ENCODE measurements around the gene ZNF669.

The ZNF669 gene

GRCh38 chr1:247110627-247111258, 6.6 kb upstream of the ZNF669 start:
- DNase-seq = no peak

DNA sequence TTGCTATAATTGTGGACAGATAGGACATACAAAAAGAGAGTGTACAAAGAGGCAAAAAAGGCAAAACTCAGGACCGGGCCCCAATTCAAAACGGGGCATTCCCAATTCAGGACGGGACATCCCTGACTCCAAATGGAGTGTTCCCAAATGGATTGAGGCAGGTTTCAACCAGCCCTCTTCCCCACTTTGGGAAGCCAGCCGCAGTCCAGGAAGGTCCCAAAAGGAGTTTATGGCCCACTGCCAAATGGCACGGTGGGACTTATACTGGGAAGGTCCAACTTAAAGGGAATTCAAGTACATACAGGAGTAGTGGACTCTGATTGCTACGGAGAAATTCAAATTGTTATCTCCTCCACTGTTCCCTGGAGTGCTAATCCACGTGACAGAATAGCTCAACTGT, 3.5 kb upstream of the ZNF669 start:
- DNase-seq = no peak

GRCh38 chr1:247105966-247106365, 1.8 kb upstream of the ZNF669 start:
- no peak for DNase-seq

DNA sequence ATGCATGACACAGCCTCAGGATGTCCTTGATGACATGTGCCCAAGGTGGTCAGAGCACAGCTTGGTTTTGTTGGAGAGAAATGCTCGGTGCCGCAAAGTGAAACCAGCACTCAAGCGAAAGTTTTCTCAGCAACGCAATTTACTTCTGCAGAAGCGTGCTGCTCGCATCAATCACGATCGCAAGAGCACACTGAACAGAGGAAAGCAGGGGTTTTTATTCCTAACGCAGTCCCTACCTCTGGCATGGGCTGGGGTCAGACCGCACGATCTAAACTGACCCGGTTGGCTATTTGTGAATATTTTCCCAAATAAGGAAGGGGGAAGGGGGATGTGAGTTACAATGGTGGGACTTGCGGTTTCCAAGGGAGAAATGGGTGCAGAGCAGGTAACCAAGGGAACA, 809 bp upstream of the ZNF669 start:
- DNase-seq = no peak

GRCh38 chr1:247102381-247102780, 1.8 kb downstream of the ZNF669 start:
- DNase-seq = no peak

- no peak for DNase-seq
These were observed 3.4 kb downstream of the ZNF669 start for GRCh38 chr1:247100676-247101279.

DNA sequence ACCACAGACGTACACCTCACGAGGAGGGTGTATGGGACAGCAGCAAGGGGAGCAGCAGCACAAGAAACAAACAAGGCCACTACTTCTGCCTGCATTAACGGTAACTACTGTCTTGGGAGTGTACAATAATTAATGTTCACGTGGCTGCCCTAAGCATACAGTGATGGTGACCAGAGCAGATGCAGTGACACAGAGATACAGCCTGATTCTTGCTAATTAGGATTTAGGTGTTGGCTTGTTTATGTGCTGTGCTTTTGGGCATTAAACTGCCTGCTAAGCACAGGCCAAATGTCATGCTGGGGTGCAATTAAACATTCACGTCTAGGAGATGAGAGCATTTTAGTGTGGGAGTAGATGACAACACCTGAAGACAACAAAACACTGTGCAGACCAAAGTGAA, 7.2 kb downstream of the ZNF669 start:
- no peak for DNase-seq

- no peak for DNase-seq
These were observed 7.6 kb downstream of the ZNF669 start for GRCh38 chr1:247096544-247096943.

GRCh38 chr1:247096112-247096511, 8.0 kb downstream of the ZNF669 start:
- DNase-seq = no peak

- no peak for DNase-seq
These were observed 13.7 kb downstream of the ZNF669 start for GRCh38 chr1:247090455-247090854.

DNA sequence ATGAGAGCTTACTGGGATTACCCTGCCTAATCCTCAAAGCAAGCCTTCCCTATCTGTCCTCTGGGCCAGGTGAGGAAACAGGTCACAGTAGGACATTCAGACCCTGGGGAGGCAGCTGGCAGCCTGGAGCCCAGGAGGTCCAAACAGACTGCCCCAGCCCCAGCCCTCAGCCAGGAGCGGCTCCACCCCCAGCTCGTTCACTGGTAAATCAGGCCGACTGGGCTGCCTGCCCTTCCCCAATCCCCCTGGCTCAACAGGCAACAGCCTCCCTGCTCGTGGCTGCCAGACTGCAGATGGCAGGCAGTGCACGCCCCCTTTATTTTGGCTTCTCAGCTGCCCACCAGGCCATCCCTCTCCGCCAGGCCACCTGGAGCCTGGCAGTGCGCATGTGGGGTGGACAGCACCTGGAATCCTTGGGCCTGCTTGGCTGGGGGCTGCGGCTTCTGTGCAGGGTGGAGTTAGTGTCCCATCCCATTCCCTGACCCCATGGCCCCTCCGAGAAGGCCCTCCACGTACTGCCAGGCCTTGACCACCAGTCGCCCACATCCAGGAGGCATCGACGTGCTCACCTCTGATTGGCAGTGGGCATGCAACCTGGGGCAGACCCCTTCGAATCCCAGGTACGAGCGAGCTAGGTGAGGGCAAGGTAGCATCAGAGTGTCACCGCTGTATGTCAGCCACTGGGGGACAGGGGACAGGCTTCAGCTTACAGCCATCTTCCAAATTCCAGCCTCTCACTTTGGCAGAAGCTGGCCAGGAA, 14.4 kb downstream of the ZNF669 start:
- DNase-seq = no peak

DNA sequence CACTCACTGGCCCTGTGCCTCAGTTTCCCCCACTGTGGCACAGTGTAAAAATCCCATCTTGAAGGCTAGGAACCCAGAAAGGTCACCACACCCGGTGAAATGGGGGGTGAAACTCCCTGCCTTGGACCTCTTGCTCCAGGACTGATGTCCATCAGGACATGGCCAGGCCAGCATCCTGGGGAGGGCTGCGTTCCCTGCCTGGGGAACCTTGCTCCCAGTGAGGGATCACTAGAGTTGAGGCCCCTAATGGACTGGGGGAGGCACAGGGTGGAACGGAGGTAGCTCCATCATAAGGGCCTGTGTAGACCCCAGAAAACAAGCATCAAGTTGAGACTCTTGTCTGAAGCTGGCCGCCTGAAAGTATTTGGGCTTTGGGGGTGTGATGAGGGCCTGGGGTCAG, 15.2 kb downstream of the ZNF669 start:
- DNase-seq = no peak

DNA sequence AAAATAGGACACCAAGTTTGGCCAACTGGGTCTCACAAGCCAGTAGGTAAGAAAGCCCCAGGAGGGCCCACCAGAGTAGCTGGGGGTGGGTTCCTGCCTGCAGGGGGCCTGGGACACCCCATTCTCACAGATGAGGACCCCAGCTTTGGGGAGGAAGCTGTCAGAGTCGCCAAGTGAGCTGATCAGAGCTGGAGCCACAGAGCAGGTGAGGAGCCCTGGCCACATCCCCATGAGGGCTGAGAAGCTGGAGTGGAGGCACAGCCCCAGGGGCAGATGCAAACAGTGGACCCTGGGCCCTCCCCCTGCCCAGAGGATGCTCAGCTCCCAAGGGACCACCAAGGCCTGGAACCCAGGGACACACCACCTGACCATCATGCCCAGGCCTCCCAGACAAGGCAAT, 16.9 kb downstream of the ZNF669 start:
- no peak for DNase-seq

GRCh38 chr1:247085310-247085709, 18.8 kb downstream of the ZNF669 start:
- DNase-seq = no peak

DNA sequence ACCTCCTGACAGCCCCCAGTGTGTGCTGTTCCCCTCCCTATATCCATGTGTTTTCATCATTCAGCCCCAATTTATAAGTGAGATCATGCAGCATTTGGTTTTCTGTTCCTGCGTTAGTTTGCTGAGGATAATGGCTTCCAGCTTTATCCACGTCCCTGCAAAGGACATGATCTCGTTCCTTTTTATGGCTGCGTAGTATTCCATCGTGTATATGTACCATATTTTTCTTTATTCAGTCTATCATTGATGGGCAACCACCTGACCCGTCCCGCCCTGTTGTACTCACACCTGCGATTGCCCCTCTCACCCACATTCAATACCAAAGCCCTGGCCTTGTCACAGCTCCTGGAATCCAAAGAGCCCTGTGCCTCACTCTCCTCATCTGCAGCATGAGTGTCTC, 19.4 kb downstream of the ZNF669 start:
- no peak for DNase-seq

- no peak for DNase-seq
These were observed 24.8 kb downstream of the ZNF669 start for GRCh38 chr1:247079141-247079874.

- peak; percentile 96 for DNase-seq
These were observed 25.7 kb downstream of the ZNF669 start, which contains the start of gene ZNF670 for GRCh38 chr1:247078258-247079140. TSS of gene ZNF670 (minus strand) at chr1:247078811. CDS start at chr1:247078596, 215 bp downstream.

- no peak for DNase-seq
These were observed 26.3 kb downstream of the ZNF669 start for GRCh38 chr1:247077876-247078257.

GRCh38 chr1:247077213-247077612, 26.9 kb downstream of the ZNF669 start:
- no peak for DNase-seq

- no peak for DNase-seq
These were observed 33.5 kb downstream of the ZNF669 start for GRCh38 chr1:247070645-247071044.

DNA sequence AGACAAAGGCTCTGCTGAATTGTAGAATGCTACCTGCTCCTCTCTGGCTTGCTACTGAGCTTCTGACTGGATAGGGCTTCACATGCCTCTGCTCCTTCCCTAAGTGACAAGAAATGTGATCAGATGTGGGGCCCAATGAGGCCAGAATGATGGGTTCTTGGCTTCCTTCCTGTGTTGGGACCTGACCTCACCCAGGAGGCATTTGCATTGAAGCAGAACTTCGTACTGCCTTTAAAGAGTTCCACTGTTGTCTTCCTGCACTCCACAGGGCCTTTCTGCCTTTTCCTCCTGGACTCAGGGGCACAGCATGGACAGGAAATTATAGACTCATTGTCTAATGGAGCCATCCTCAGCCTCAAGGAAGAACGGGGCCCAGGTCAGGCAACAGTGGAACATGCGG, 39.9 kb downstream of the ZNF669 start:
- no peak for DNase-seq

- no peak for DNase-seq
These were observed 43.4 kb downstream of the ZNF669 start for GRCh38 chr1:247060771-247061170.

DNA sequence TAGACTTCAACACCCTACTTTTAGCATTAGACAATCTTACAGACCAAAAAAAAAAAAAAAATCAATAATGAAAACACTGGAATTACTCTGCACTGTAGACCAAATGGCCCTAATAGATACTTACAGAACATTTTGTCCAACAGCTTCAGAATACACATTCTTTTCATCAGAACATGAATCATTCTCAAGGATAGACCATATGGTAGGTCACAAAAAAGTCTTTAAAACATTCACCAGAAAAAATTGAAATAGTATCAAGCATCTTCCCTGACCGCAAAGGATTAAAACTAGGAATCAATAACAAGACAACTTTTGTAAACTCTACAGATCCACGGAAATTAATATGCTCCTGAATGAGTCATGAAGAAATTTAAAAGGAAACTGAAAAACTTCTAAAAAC, 48.1 kb downstream of the ZNF669 start:
- DNase-seq = no peak
